HG02759 (cell line): ENCODE results near the gene ARPC3.
"Not testable (repeated sequence)": the region's sequence is repeated elsewhere in the genome, so short reads cannot be mapped to it uniquely, and the experiment has no call there.

Experiments used
- ATAC-seq: cut with Tn5 transposase; IDR thresholded peaks from one replicate; pipeline ENCODE4 v1.9.1; 2021; ENCODE audit warnings: mild to moderate bottlenecking, moderate library complexity; ENCODE audit not compliant: unreplicated experiment

Gene ARPC3

GRCh38 chr12:110449799-110450497, at the start of gene ARPC3:
ARPC3 (minus strand) TSS chr12:110450337; CDS start chr12:110450260, 77 bp downstream.
- ATAC-seq: peak; percentile 97

GRCh38 chr12:110498984-110499706, 49.0 kb upstream of the ARPC3 start:
- ATAC-seq: no peak

- no peak for ATAC-seq
Observed at GRCh38 chr12:110475426-110475825, 25.3 kb upstream of the ARPC3 start.

GRCh38 chr12:110468214-110469048, 18.3 kb upstream of the ARPC3 start, which contains the start of the genes FAM216A and GPN3:
FAM216A (plus strand) TSS chr12:110468845; CDS start chr12:110468876, 31 bp downstream.
GPN3 (minus strand) TSS chr12:110468257; CDS start chr12:110468203, 54 bp downstream.
- peak; percentile 68 for ATAC-seq

GRCh38 chr12:110467847-110468213, 17.7 kb upstream of the ARPC3 start:
- no peak for ATAC-seq

GRCh38 chr12:110466791-110467190, 16.7 kb upstream of the ARPC3 start:
- ATAC-seq: no peak

- not testable (repeated sequence) for ATAC-seq
Observed at GRCh38 chr12:110465765-110466164, 15.6 kb upstream of the ARPC3 start.

GRCh38 chr12:110465024-110465423, 14.9 kb upstream of the ARPC3 start:
- ATAC-seq: no peak

GRCh38 chr12:110461189-110461588, 11.1 kb upstream of the ARPC3 start:
- ATAC-seq: not testable (repeated sequence)

GRCh38 chr12:110458756-110459155, 8.6 kb upstream of the ARPC3 start:
- ATAC-seq: no peak

GRCh38 chr12:110453569-110454296, 3.6 kb upstream of the ARPC3 start:
- no peak for ATAC-seq

- no peak for ATAC-seq
Observed at GRCh38 chr12:110451263-110451662, 1.1 kb upstream of the ARPC3 start.

- ATAC-seq: no peak
Observed at GRCh38 chr12:110444455-110444854, 5.7 kb downstream of the ARPC3 start.

- ATAC-seq: no peak
Observed at GRCh38 chr12:110436231-110436630, 13.9 kb downstream of the ARPC3 start.

- ATAC-seq: no peak
Observed at GRCh38 chr12:110431957-110432587, 18.1 kb downstream of the ARPC3 start.

- ATAC-seq: not testable (repeated sequence)
Observed at GRCh38 chr12:110429676-110430075, 20.5 kb downstream of the ARPC3 start.

GRCh38 chr12:110426406-110426805, 23.7 kb downstream of the ARPC3 start:
- ATAC-seq: no peak

GRCh38 chr12:110424237-110424636, 25.9 kb downstream of the ARPC3 start:
- no peak for ATAC-seq

GRCh38 chr12:110421701-110422100, 28.4 kb downstream of the ARPC3 start:
- no peak for ATAC-seq

GRCh38 chr12:110421159-110421661, 28.9 kb downstream of the ARPC3 start:
- ATAC-seq: no peak
